Adrenal gland (tissue), 12 donors: ENCODE measurements around the gene MIA2. TPM values are rescaled to one million over a fixed set of nuclear protein-coding genes. Genes with fewer than 3 reads are reported as not detected.

ENCODE experiments used
- DNase-seq, 7 donors: peaks; one replicate each; pipeline ENCODE4 v3.0.0-alpha.2; 2019 to 2020
- H3K27ac ChIP-seq, 5 donors: fragments of 200-600 bp; sonication (generic) in 4 of 5; 1 replicate in 3 of 5; 2 replicates in 2 of 5; pipeline versions ENCODE4 v1.5.1 to v1.8.0; 2016 to 2020; ENCODE audit warnings: mild to moderate bottlenecking in 1 of 5
- H3K27me3 ChIP-seq: fragments of 200-600 bp; 2 replicates; pipeline ENCODE4 v1.8.0; 2021
- H3K36me3 ChIP-seq, 2 donors: fragments of 200-600 bp; replicated peaks in 1 of 2; 1 replicate in 1 of 2; 2 replicates in 1 of 2; pipeline versions ENCODE4 v1.5.1 to v1.8.0; 2018 to 2022
- H3K4me1 ChIP-seq, 2 donors: fragments of 200-600 bp; replicated peaks in 1 of 2; 1 replicate in 1 of 2; 2 replicates in 1 of 2; pipeline versions ENCODE4 v1.5.1 to v1.8.0; 2018 to 2021
- H3K4me3 ChIP-seq, 4 donors: fragments of 200-600 bp; sonication (generic) in 3 of 4; one replicate each; pipeline ENCODE4 v1.5.1; 2016 to 2018
- H3K9me3 ChIP-seq, 3 donors: fragments of 200-600 bp; sonication (generic) in 1 of 3; replicated peaks in 1 of 3; 1 replicate in 2 of 3; 2 replicates in 1 of 3; pipeline versions ENCODE4 v1.5.1 to v1.8.0; 2016 to 2021
- POLR2A ChIP-seq, 2 donors: fragments of 450-650 bp; IDR thresholded peaks; one replicate each; pipeline ENCODE4 v1.6.1; 2017; ENCODE audit warnings: antibody characterized with exemption in 2 of 2, mild to moderate bottlenecking in 2 of 2, moderate library complexity in 1 of 2
- WGBS, 4 donors: extraction: QIAGEN DNeasy Blood & Tissue Kit in 2 of 4; methylation state at CpG; one replicate each; pipeline versions ENCODE4 v1.1.5 to v1.1.7; 2013 to 2017; 5-methylcytosine and 5-hydroxymethylcytosine counted together
- intact Hi-C, 2 donors: fragments of 100-400 bp; cut with DNase I; formaldehyde crosslinking; loops; one replicate each; pipeline versions ENCODE4 v1.14.1 to v1.15.0; 2022 to 2023
- polyA plus RNA-seq, 3 donors: library from polyadenylated mRNA; stranded (reverse); fragments of 200-250 nt in 2 of 3; fragments of 350-450 nt in 1 of 3; fragmentation: Illumina TruSeq in 1 of 3; extraction: RNeasy Lipid Tissue Mini Kit (QIAGEN cat#74804) in 1 of 3; gene quantifications; one replicate each; pipeline ENCODE4 v1.2.3, GENCODE V29; 2013 to 2014
- total RNA-seq, 9 donors: library from RNA; depleted of rRNA in 4 of 9; stranded (reverse); fragments of >200 nt in 4 of 9; fragments of 120-200 nt in 1 of 9; fragmentation: NEBNext Ultra II Directional in 1 of 9; extraction: Animal tissue kit (Norgen Biotek cat#: 25700) in 1 of 9; gene quantifications; one replicate each; pipeline versions ENCODE4 v1.1.0 to v1.2.4, GENCODE V29; 2013 to 2023
- TF ChIP-seq, protein P1 (sequence below), 6 experiments: fragments of 450-650 bp in 4 of 6; fragments of 200-600 bp in 2 of 6; sonication (generic) in 1 of 6; IDR thresholded peaks; 1 replicate in 5 of 6; 2 replicates in 1 of 6; pipeline versions ENCODE4 v1.5.1 to v1.8.0; 2016 to 2021; ENCODE audit warnings: antibody characterized with exemption in 6 of 6, mild to moderate bottlenecking in 2 of 6, moderate library complexity in 1 of 6
- donor health status: healthy with polysubstance abuse.
- donor health status: Bipolar disorder and iron deficiency.
- donor health status: DM: yes; HTN: yes; CAD: no.
- donor health status: DM: no; HTN: no; CAD: no.
- donor health status: DM: no; HTN: no; CAD: no.
- donor health status: DM: yes; HTN: yes; CAD: no.

Gene MIA2
- total and polyA plus RNA-seq, 12 donors, result 24.8 to 62.0 (median 41.5) TPM

DNA sequence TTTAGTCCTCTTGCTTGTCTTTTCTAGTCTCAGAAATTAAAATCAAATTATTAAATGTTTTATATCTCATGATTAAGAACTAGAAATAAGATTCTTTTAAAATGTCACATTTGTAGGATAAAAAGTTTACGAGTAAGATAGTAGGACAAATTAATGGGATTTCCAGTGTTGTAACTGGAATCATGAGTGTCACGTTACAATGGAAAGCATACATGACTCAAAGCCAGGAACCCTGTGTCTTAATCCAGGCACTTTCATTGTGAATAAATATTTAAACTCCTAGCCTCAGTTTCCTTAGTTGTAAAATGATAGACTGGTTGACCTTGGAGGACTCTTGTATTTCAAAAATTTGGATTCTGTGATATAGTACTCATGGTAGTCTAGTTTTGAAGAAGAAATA lies 84.9 kb downstream of the MIA2 start:
- Histone ChIP-seq H3K27me3 (no peaks in the 10 kb centered on the region), H3K27ac (no peak overlapping the region), H3K4me1 (no peaks in the 10 kb centered on the region), H3K36me3 (peaks cover 0 to 11% of the 10 kb centered on the region in 2 donors), H3K4me3 (no peak overlapping the region), H3K9me3 (peaks cover 0 to 5% (median 0%) of the 10 kb centered on the region in 3 donors)
- TF ChIP-seq, protein P1, sequence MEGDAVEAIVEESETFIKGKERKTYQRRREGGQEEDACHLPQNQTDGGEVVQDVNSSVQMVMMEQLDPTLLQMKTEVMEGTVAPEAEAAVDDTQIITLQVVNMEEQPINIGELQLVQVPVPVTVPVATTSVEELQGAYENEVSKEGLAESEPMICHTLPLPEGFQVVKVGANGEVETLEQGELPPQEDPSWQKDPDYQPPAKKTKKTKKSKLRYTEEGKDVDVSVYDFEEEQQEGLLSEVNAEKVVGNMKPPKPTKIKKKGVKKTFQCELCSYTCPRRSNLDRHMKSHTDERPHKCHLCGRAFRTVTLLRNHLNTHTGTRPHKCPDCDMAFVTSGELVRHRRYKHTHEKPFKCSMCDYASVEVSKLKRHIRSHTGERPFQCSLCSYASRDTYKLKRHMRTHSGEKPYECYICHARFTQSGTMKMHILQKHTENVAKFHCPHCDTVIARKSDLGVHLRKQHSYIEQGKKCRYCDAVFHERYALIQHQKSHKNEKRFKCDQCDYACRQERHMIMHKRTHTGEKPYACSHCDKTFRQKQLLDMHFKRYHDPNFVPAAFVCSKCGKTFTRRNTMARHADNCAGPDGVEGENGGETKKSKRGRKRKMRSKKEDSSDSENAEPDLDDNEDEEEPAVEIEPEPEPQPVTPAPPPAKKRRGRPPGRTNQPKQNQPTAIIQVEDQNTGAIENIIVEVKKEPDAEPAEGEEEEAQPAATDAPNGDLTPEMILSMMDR (IDR thresholded peaks at IDR 0.05), result no peak
- TF ChIP-seq POLR2A (IDR thresholded peaks at IDR 0.05), result no peak
- WGBS, 4 donors, result 75 to 92% (median 90%) methylated on average over 2 of the region's 2 CpGs
- intact Hi-C loops, result no loop called here
- no peak for DNase-seq

DNA sequence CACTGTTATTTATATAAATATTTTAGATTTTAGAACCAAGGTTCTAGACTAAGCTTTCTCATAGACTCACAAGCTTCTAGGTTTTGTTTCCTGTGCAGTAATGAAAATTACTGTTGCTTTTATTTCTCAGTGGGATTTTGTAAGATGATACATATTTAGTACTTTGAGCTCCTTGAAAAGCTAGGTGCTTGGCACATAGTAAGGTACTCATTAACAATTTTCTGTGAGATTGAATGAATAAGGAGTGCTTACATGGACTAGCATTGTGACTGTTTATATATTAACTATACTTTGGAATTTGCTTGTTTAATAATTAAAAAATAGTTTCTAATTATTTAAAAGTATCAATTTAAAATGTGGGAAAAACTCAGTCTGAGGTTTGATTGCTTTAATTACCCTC lies 85.7 kb downstream of the MIA2 start:
- TF ChIP-seq POLR2A (IDR thresholded peaks at IDR 0.05), result no peak
- TF ChIP-seq, protein P1 (IDR thresholded peaks at IDR 0.05), result no peak
- no peaks in the 10 kb centered on the region for H3K4me1 ChIP-seq
- H3K27ac ChIP-seq, result no peak overlapping the region
- H3K4me3 ChIP-seq, result no peak overlapping the region
- H3K9me3 ChIP-seq, result peaks cover 0 to 5% (median 0%) of the 10 kb centered on the region in 3 donors
- intact Hi-C loops, result no loop called here
- DNase-seq, result no peak
- H3K27me3 ChIP-seq, result no peaks in the 10 kb centered on the region
- H3K36me3 ChIP-seq, result peaks cover 0 to 11% of the 10 kb centered on the region in 2 donors

DNA sequence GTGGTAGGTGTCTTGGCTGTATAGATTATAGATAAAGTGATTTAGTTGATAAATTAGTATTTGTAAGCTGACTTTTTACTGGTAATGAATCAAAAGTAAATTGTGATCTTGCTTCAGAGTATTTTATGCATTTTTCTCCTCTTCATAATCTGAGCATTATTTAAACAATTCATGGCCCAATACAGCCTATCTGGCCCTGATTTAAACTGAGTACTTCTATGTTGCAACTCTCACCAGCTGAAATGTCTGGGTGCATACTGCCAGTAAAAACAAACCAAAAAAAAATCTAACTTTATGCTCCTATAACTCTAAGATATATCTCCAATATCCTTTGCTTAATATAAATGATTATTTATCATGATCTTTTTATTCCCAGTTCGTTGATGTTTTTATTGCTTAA lies 86.6 kb downstream of the MIA2 start:
- DNase-seq, result no peak
- WGBS, 4 donors, result 96 to 100% (median 98%) methylated on average over 1 of the region's 1 CpG
- no peak for TF ChIP-seq POLR2A (IDR thresholded peaks at IDR 0.05)
- TF ChIP-seq, protein P1 (IDR thresholded peaks at IDR 0.05), result no peak

DNA sequence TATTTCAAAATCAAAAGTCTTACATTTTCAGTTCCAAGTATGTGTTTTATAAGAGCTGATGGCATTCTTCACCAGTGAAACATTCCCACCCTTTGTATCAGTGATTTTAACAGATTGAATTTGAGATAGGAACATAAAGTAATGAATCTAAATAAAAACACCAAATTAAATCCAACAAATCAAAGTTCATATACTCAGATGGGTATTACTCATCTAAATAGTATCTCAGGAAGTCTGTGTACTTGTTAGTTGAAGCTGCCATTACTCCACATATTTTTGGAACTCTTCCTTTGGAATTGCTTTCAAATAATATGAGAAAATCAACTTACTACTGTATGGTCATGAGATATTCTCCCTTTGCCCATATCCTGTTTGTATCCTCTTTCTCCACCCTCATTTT lies 89.1 kb downstream of the MIA2 start:
- intact Hi-C loops, result no loop called here
- Histone ChIP-seq H3K27ac (no peak overlapping the region), H3K36me3 (peaks cover 0 to 18% of the 10 kb centered on the region in 2 donors), H3K4me3 (no peak overlapping the region), H3K27me3 (no peaks in the 10 kb centered on the region), H3K9me3 (peaks cover 0 to 5% (median 0%) of the 10 kb centered on the region in 3 donors), H3K4me1 (no peaks in the 10 kb centered on the region)
- DNase-seq, result no peak
- no peak for TF ChIP-seq POLR2A (IDR thresholded peaks at IDR 0.05)
- TF ChIP-seq, protein P1 (IDR thresholded peaks at IDR 0.05), result no peak

More for the DNA sequence above, 86.6 kb downstream of the MIA2 start:
- intact Hi-C loops, result no loop called here
- Histone ChIP-seq H3K36me3 (peaks cover 0 to 11% of the 10 kb centered on the region in 2 donors), H3K4me1 (no peaks in the 10 kb centered on the region), H3K4me3 (no peak overlapping the region), H3K27ac (no peak overlapping the region), H3K9me3 (peaks cover 0 to 5% (median 0%) of the 10 kb centered on the region in 3 donors), H3K27me3 (no peaks in the 10 kb centered on the region)
